D721Med (cell line): ENCODE data around the gene PTPRQ.

Source experiments
- DNase-seq: peaks from one replicate; pipeline ENCODE4 v3.0.0; 2011; ENCODE audit warnings: low spot score; ENCODE audit not compliant: insufficient read length
- FAIRE-seq: peaks from 2 replicates; lab custom pipeline; 2011; peaks lifted over from hg19 to GRCh38; lab: Jason Lieb, UNC
- CTCF ChIP-seq: IDR thresholded peaks from 2 replicates; pipeline ENCODE4 v1.5.1; 2012; ENCODE audit warnings: mild to moderate bottlenecking, control low read depth; ENCODE audit not compliant: insufficient read depth; ENCODE audit errors: missing control alignments

The PTPRQ gene

GRCh38 chr12:80556566-80556965, 112.5 kb downstream of the PTPRQ start:
- FAIRE-seq (no peak), DNase-seq (no peak)
- TF ChIP-seq CTCF, result no peak

GRCh38 chr12:80559766-80560165, 115.7 kb downstream of the PTPRQ start:
- no peak for TF ChIP-seq CTCF
- DNase-seq (no peak), FAIRE-seq (no peak)

- no peak for DNase-seq
- no peak for TF ChIP-seq CTCF
- FAIRE-seq, result no peak
Observed at GRCh38 chr12:80565271-80565670, 121.2 kb downstream of the PTPRQ start.

- TF ChIP-seq CTCF, result no peak
- DNase-seq (no peak), FAIRE-seq (no peak)
Observed at GRCh38 chr12:80567401-80567800, 123.4 kb downstream of the PTPRQ start.

- TF ChIP-seq CTCF, result no peak
- no peak for FAIRE-seq
- no peak for DNase-seq
Observed at GRCh38 chr12:80576641-80577418, 132.8 kb downstream of the PTPRQ start.

GRCh38 chr12:80580254-80580653, 136.2 kb downstream of the PTPRQ start:
- DNase-seq, result no peak
- FAIRE-seq, result no peak

More at GRCh38 chr12:80580254-80580653, 136.2 kb downstream of the PTPRQ start:
- no peak for TF ChIP-seq CTCF
